GM12872 (cell line): Measurements from ENCODE around the gene NACC2.

Experiments
- CTCF ChIP-seq: IDR thresholded peaks from 3 replicates; pipeline ENCODE4 v1.5.1; 2011; ENCODE audit warnings: low read depth, mild to moderate bottlenecking, low read length, moderate library complexity; ENCODE audit not compliant: insufficient read depth

NACC2 gene

DNA sequence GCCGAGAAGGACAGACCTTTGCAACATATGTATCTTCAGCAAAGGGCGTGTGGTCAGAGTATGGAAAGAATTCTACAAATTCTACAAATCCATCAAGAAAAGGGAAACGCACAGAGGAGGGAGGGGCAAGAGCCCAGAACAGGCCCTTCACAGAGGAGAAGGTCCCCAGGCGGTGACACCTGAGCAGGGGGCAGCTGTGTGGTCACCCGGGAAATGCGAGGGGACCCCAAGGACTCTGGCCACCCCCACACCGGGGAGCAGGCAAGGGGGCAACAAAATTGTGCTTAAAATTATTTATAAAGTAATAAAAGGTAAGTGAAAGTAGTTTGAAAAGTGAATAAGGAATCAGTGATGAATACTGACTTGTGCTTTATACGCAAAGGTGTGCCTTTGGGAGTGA lies 17.6 kb downstream of the NACC2 start:
- TF ChIP-seq CTCF, result no peak

GRCh38 chr9:136075881-136076678 lies 19.0 kb downstream of the NACC2 start:
- TF ChIP-seq CTCF, result no peak

DNA sequence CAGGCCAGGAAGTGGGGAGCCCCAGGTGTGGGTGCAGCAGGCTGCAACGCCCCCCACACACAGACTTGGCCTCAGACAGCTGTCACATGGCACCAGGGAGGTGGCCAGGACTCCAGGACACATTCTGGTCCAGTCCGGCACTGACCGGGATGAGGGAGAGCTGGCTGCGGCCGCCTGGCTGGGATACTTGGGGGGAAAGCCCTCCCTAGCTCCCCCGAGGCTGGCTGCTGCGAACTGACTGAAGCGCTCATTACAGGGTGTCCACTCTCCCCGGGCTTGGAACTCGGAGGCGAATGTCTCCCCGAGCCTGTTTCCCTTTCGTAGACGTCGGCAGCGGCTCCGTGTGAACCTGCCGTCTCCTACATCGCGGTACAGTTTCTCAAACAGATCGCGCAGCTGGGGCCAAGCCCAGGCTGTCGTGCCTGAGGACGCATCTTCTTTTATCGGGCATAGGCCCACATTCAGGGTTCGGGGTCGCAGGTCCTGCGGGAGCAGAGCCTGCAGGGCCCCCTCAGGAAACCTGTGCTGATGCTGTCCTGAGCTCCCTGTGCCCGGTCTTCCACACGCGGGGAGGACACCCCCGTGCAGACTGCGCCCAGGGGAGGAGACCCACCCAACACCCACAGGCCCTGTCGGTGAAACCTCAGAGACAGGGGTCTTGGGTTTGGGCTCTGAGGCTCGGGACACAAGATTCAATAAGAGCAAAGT lies 19.8 kb downstream of the NACC2 start:
- no peak for TF ChIP-seq CTCF

DNA sequence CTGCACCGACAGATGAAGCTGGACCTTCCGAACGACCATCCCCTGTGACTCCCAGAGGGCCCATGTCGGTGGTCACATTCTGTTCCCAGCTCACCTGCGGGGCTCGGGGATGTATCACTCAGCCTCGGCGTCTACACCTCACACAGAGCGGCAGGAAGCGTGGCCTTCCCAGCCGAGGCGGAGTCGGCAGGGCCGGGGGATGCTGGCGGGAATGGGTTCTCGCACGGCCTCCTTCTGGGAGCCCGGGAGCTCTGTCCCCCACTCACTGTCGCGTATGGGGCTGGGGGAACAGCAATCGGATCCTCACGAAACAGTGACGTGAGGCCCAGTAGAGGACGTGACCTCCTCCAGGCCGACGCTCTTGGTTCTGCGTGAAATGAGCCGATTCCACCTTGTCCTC lies 20.4 kb downstream of the NACC2 start:
- no peak for TF ChIP-seq CTCF

DNA sequence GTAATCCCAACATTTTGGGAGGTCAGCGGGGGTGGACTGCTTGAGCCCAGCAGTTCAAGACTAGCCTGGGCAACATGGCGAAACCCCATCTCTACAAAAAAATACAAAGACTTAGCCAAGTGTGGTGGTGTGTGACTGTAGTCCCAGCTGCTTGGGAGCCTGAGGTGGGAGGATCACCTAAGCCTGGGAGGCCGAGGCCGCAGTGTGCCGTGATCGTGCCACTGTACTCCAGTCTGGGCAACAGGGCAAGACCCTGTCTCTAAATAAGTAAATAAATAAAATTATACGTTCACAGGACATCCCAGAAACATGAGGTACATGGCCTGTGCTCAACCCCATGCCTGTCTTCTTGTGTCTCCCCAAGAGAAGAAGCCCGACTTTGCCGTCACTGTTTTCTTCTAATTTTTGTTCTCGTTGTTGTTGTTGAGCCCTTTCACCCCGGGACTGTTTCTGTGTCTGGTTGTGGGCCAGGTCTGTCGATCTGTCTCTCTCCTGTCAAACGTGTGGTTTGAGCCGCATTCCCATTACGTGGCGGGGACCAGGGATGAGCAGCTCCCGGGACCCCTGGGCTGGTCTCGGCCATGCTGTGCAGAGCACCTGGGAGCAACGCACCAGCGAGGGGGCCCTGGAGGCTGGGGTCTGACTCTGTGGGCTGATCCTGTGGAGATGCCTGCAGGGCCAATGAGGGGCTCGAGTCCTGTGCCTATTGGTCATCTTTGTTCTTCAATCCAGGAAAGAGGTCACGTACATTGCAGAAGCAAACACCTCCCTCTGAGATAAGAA lies 32.2 kb downstream of the NACC2 start:
- TF ChIP-seq CTCF, result no peak

DNA sequence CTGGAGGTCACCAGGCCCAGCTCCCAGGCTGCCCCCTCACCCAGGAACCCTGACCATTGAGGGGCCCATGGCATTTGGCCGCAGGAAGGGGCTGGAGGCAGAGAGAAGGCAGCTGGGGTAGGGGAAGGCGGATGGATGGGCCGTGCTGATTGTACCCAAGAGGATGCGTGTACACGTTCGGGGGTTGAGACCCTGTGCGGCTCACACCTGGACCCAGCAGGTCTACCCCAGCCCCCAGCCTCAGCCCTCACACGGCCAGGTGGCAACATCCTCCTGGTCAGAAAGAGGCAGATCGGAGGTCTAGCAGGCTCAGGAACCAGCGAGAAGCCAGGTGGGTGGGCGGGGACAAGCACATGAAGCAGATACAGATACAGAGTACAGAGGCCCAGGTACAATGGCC lies 33.7 kb downstream of the NACC2 start:
- TF ChIP-seq CTCF, result no peak

DNA sequence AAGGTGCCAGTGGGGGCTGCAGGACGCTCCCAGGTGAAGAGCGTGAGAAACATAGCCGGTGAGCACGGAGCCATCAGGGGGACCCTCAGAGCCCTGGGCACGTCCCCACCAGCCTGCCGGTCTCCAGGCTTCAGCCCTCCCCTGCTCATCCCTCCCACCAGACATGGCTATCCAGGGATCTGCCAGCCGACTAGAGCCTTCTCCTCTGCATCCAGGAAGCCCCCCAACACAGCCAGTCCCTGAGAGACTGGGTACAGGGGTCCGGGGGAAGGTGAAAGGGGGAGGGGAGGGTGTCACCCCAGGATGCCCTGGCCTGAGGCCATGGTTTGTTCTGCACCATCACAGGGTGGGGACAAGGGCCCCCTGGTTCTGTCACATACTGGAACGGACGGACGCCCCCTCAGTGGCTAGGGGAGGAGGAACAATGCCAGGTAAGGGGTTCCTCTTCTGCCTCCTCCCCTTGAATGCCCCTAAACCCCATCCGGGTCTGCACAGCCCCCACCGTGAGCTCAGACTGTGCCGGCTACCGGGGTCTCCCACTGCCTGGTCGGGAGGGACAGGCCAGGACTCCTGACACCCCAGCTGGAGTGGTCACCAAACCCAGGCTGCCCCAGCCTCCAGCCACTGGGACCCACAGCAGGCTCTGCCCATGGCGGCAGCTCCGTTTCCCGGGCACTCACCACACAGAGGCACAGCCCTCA lies 34.3 kb downstream of the NACC2 start:
- TF ChIP-seq CTCF, result no peak
